ENCODE measurements around the gene UBR1.
"Not testable (repeated sequence)": the region's sequence is repeated elsewhere in the genome, so short reads cannot be mapped to it uniquely, and the experiment has no call there.

Gene UBR1

GRCh38 chr15:42908538-42908937, 197.3 kb downstream of the UBR1 start:
- no peak for DNase-seq (ENCODE audit: low read depth, low spot score)
- H3K9me3 ChIP-seq (ENCODE audit: low read depth, low read length): no peaks in the 10 kb centered on the region
- no peak overlapping the region for H3K9ac ChIP-seq (ENCODE audit: insufficient read length)
- no peaks in the 10 kb centered on the region for H3K36me3 ChIP-seq (ENCODE audit: insufficient read depth, low read length)
- no peak overlapping the region for H3K27ac ChIP-seq
- TF ChIP-seq POLR2AphosphoS5 (IDR thresholded peaks at IDR 0.05; ENCODE audit: borderline replicate concordance, low read depth, low read length) (no peak), FOXP2 (optimal IDR thresholded peaks at IDR 0.05; ENCODE audit: control extremely low read depth, extremely low read length, insufficient read depth) (no peak), EZH2 (IDR thresholded peaks at IDR 0.05) (no peak)
- H3K4me3 ChIP-seq: no peak overlapping the region

- Histone ChIP-seq H3K9ac (ENCODE audit: insufficient read length) (no peak overlapping the region), H3K27ac (no peak overlapping the region), H3K4me3 (no peak overlapping the region), H3K36me3 (ENCODE audit: insufficient read depth, low read length) (no peaks in the 10 kb centered on the region), H3K9me3 (ENCODE audit: low read depth, low read length) (no peaks in the 10 kb centered on the region)
- no peak for DNase-seq (ENCODE audit: low read depth, low spot score)
- TF ChIP-seq FOXP2 (optimal IDR thresholded peaks at IDR 0.05; ENCODE audit: control extremely low read depth, extremely low read length, insufficient read depth) (no peak), POLR2AphosphoS5 (IDR thresholded peaks at IDR 0.05; ENCODE audit: borderline replicate concordance, low read depth, low read length) (no peak), EZH2 (IDR thresholded peaks at IDR 0.05) (no peak)
These were observed 202.2 kb downstream of the UBR1 start for GRCh38 chr15:42903388-42904324.

- not testable (repeated sequence) for H3K27ac ChIP-seq; H3K9me3 ChIP-seq (ENCODE audit: low read depth, low read length); H3K36me3 ChIP-seq (ENCODE audit: insufficient read depth, low read length); DNase-seq (ENCODE audit: low read depth, low spot score); H3K4me3 ChIP-seq; H3K9ac ChIP-seq (ENCODE audit: insufficient read length)
These were observed 211.9 kb downstream of the UBR1 start for GRCh38 chr15:42893911-42894310.
